T-helper 22 cell (primary cell): ENCODE results near the gene CENPX.

ENCODE experiments used
- DNase-seq: peaks from one replicate; pipeline ENCODE4 v3.0.0-alpha.2; 2020; ENCODE audit warnings: low read depth

Gene CENPX

DNA sequence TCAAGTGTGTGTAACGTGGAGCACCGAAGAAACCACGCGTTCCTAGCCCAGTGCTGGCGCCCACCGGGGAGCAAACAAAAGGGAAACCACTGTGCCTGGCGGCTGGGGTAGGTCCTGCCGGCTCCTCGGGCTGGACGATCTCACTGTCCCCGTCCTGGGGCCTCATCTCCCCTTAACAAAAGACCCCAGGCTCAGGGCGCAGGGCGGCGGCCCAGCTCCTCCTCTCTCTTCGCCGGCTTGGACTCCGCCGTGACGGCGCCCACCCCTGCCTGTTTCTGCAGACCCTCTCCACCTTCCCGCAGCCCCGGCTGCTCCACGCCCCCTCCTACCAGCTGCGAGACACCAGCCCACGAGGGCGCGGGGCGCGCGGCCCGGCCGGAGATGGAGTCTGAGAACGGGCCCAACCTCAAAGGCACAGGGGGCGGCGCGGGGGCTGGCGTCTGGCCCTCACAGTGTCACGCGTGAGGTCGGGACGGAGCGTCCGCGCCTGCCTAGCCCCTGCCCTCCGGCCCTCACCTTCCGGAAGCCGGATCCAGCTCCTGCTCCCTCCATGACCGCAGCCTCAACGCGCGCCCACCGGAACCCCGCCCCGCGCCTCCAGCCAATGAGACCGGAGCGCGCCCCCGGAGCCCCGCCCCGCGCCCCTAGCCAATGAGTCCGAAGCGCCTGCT is at the start of gene CENPX:
CENPX (minus strand) TSS at position 569 of the 671 bp plus-strand sequence; CDS start at position 552, 17 bp downstream.
- no peak for DNase-seq

GRCh38 chr17:82070611-82071010 is 47.9 kb upstream of the CENPX start:
- DNase-seq = no peak

DNA sequence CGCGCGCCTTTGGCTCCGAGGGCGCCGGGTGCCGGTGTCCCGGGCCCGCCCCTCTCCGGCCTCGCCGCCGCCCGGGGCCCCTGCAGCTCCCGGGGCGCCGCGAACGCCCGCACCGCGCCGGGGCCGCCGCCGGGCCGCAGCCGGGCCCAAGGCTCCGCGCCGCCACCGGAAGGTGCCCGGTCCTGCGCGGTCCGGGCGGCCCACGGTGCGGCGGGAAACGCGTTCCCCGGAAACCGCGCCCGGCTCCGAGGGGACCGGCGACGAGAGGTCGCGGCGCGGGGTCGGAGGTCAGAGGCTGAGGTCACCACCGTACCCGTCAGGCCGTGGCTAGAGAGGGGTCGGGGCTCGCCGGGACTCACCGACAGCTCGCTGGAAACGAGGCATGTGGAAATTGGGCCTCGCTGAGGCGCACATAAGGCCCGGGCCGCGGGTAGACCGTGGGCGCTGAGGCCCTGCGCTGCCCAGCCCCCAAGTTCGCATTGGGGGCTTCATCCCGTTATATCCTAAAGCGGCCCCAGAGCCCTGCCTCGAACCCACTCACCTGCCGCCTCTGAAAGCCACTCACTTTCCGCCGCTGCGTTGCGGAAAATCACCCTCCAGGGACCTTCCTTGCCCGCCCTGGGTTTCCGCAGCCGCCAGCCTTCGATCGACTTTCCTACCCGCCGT is 43.1 kb upstream of the CENPX start, which contains the start of gene DUS1L:
DUS1L (minus strand) TSS at position 167 of the 666 bp plus-strand sequence. CDS start 745 bp downstream, outside the sequence.
- DNase-seq = peak; percentile 48

DNA sequence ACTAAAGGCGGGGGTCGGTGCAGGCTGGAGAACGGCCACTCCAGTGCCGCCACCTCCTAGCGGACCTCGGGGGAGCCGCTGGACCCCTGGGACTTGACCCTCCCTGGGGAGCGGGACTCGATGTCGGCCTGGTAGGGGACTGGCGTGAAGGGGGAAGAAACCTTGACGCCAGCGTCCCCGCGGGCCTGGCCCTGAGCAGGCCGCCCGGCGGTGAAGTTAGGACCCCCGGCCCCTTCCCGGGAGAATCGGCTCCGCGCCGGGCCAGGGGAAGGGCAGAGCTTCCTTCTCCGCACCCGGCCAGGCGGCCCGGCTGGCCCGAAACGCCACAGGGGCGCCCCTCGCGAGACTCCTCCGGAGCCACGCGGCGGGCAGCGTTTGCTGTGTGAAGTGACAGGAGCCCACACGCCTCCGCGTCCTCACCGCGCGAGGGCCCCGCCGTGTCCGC is 42.5 kb upstream of the CENPX start:
- no peak for DNase-seq

GRCh38 chr17:82064433-82065192 is 41.9 kb upstream of the CENPX start:
- DNase-seq = no peak

GRCh38 chr17:82063424-82064415 is 41.0 kb upstream of the CENPX start:
- no peak for DNase-seq

GRCh38 chr17:82062984-82063368 is 40.3 kb upstream of the CENPX start:
- no peak for DNase-seq

GRCh38 chr17:82062076-82062983 is 39.7 kb upstream of the CENPX start:
- no peak for DNase-seq

GRCh38 chr17:82061047-82061925 is 38.6 kb upstream of the CENPX start:
- DNase-seq = no peak

DNA sequence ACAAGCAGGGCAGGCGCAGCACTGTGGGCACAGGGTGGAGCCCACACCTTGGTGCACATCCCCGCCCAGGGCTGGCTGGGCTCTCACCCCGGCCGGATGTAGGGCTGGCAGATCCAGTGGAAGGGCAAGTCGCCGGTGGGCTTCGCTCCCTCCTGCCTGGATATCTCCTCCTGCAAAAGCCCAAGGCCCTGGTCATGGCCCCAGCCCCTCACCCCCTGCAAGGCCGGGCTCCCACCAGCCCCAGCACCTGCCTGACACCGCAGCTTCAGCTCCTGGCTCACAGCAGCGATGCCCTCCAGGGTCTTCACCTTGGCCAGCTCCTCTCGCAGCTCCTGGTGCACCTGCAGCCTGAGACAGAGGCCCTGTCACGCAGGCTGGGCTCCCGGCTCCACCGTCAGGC is 37.9 kb upstream of the CENPX start:
- DNase-seq = no peak

DNA sequence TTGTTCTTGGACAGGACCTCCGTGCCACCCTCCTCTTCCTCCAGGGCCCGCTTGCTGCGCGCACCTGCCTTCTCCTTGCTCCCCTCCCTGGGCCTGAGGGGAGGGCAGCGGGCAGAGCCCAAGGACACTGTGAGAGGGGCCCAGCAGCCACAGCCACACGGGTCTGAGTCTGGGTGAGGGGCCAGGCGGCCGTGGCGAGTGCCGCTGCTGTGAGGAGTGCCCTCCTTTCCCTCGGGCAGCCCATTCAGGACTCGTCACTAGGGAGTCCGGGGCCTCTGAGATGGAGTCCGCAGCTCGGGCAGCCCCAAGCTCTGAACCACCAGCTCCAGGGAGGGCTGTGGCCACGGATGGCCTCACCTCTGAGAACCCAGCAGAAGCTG is 37.3 kb upstream of the CENPX start:
- no peak for DNase-seq

DNA sequence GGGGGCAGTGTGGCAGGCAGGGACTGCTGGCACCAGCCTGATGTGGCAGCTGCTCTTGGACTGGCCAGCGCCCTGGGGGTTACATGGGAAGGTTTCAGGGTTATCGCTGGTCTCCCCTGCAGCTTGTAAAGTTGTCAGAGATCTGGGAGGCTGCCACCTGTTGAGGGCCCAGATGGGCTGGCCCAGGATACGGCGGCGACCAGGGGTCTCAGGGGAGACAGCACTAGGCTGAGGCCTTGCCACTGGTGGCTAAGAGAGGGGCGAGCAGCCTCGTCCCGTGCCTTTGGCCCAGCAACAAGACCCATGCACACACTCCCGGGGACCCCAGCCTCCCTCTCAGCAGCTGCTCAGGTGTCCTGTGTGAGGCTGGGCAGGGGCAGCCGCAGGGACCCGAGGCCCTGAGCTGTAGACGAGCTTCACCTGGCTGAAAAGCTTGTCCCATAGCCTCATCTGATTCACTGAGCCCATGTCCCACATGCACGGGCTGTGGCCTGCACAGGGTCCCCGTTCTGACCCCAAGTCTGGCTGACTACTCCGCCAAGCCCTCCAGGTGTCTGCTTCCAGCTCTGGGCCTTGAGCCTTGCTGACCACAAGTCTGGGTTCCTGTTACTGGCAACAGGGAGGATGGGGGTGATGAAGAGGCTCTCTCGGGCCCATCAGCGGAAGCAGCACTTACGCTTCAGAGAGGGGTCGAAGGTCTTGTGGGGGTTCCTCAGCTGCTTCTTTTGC is 36.8 kb upstream of the CENPX start:
- DNase-seq = no peak

DNA sequence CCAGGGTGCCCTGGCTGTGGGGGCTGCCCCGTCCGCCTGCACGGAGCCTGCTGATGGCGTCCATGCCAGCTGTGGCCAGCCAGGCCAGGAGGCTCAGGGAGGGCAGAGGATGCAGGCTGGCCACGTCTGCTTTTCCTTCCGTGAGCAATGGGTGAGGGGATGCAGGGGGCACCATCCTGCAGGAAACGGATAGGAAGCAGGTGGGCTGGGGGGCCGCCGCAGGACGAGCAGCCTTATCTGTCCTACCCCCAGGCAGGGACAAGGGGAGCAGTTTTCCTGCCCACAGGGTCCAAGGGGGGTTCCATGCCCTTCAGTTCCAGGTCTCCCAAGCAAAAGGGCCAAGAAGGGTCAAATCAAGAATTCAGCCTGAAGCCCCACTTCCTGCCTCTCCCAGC is 36.2 kb upstream of the CENPX start:
- no peak for DNase-seq

DNA sequence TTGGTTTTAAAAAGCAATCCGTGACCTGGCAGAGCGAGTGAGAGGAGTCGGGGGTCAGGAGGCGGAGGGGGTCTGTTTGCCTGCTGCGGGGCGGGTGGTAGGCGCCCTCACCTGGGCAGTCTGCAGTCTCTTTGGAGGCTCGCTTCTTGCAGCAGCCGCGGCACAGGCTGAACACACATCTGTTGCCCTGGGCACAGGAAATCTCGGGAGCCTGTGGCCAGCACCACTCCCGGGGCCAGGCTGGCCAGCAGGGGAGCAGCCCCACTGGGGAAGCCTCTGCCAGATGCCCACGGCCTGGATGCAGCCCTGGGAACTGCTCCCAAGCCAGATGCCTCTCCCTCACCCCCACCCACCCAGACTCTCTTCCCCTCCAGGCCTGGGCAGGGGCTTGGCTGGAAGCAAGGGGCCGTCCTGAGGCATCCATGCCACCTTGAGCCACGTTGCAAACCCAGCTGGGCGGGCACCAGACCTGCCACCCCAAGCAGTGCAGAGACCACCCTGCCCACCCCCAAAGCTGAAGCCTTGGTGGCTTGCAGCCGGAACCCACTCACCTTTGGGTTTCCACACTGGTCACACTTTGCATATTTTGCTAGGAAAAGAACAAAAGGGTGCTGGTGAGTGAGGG is 35.7 kb upstream of the CENPX start:
- no peak for DNase-seq

DNA sequence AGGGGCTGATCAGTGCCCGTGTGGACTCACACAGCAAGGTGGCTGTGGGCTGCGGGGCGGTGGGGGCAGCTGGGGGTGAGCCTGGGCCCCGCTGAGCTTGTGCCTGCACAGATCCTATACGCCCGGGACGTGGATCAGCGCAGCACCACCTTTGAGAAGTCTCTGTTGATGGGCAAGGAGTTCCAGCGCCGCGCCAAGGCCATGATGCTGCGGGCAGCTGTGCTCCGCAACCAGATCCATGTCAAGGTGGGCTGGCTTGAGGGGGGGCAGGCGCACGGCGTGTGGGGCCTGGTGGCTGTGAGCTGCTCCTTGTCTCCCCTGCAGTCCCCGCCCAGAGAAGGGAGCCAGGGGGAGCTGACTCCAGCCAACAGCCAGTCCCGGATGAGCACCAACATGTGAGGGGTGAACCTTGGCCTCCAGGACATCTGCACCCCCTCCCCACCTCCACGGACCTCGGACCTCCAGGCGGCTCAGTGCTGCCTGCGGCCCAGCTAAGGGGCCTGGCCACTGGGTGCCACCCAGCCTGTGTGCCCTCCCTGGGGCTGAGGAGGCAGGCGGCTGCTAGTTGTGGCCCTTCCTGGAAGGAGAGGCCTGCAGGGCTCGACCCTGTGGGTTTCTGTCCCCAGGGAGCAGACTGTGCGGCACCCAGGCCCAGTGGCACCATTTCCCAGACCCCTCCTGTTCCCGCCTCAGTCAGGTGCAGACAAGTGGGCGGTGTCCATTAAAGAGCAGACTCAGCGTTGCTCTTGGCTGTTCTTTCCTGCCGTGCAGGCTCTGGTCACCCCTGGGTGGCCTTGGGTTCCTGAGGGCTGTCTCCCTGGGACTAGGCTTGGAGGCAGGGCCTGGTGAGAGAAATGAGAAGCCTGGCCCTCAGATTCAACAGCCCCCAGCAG is 34.3 kb upstream of the CENPX start:
- DNase-seq = no peak

DNA sequence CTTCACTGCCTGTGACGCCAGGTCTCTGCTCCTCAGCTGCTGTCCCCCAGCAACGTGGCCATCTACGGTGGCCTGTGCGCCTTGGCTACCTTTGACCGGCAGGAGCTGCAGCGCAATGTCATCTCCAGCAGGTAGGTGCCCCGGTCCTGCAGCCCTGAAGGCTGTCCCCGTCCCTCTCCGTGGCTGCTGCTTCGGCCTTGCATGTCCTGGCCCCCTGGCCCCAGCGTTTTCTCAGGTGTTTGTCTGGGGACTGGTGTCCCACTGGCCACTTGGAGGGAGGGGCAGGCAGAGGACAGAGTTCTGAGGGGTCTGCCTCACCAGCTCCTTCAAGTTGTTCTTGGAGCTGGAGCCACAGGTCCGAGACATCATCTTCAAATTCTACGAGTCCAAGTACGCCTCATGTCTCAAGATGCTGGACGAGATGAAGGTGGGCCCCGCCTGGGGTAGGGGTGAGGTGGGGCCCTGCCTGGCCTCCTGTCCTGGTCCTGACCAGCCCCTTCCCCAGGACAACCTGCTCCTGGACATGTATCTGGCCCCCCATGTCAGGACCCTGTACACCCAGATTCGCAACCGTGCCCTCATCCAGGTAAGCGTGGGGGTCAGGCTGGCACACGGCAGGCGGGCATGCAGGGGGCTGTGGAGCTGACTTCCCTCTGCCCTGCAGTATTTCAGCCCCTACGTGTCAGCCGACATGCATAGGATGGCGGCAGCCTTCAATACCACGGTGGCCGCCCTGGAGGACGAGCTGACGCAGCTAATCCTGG is 33.5 kb upstream of the CENPX start:
- DNase-seq = no peak
